ENCODE measurements around the gene OR1M1. TPM values are rescaled to one million over a fixed set of nuclear protein-coding genes. Genes with fewer than 3 reads are reported as not detected.
A peak's percentile ranks its signal among the peaks of the same experiment; 100 is the strongest.
"Not testable (repeated sequence)": the region's sequence is repeated elsewhere in the genome, so short reads cannot be mapped to it uniquely, and the experiment has no call there.

OR1M1 gene
- polyA plus RNA-seq, 2 of the 4 experiments (the other 2 are of a cell fraction): not detected

DNA sequence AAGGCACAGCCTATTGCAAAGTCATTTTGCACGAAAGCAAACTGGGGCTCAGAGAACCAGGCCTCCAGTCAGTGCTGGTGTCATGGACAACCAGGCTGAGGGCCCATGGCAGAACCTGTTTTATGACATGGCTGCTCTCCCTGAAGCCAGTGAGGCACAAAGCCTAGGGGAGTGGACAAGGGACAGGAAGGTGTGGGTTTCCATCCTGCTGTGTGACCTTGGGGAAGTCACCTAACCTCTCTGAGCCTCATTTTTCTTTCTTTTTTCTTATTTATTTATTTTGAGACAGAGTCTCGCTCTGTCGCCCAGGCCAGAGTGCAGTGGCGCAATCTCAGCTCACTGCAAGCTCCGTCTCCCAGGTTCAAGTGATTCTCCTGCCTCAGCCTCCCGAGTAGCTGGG is 15.1 kb upstream of the OR1M1 start:
- not testable (repeated sequence) for H3K9me3 ChIP-seq

GRCh38 chr19:9073806-9074205 is 13.1 kb upstream of the OR1M1 start:
- peaks cover 37% of the 10 kb centered on the region for H3K4me1 ChIP-seq
- no peak overlapping the region for H3K4me2 ChIP-seq
- H3K27ac ChIP-seq: peak overlapping the region; percentile 82 to 92
- DNase-seq (ENCODE audit: low read depth in 1 of 2, low spot score in 1 of 2) (no peak), ATAC-seq (no peak), FAIRE-seq (no peak)
- H3K9me3 ChIP-seq: no peaks in the 10 kb centered on the region
- CTCF ChIA-PET: no interaction called here
- 84% methylated on average over 6 of the region's 6 CpGs for WGBS (ENCODE audit: missing lambda C conversion rate)
- TF ChIP-seq ZSCAN20 (CRISPR knock-in tag; IDR thresholded peaks at IDR 0.05) (no peak), POLR2AphosphoS2 (conservative IDR thresholded peaks at IDR 0.05; ENCODE audit: low read length) (no peak), FOXS1 (CRISPR knock-in tag; IDR thresholded peaks at IDR 0.05) (no peak), BCL3 (IDR thresholded peaks at IDR 0.05) (no peak), HEYL (CRISPR knock-in tag; IDR thresholded peaks at IDR 0.05) (no peak)
- TF ChIP-seq, protein P1, sequence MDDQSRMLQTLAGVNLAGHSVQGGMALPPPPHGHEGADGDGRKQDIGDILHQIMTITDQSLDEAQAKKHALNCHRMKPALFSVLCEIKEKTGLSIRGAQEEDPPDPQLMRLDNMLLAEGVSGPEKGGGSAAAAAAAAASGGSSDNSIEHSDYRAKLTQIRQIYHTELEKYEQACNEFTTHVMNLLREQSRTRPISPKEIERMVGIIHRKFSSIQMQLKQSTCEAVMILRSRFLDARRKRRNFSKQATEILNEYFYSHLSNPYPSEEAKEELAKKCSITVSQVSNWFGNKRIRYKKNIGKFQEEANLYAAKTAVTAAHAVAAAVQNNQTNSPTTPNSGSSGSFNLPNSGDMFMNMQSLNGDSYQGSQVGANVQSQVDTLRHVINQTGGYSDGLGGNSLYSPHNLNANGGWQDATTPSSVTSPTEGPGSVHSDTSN (IDR thresholded peaks at IDR 0.05): no peak
- POLR2A ChIA-PET: no interaction called here
- no peak overlapping the region for H3K4me3 ChIP-seq

More for the DNA sequence above, 15.1 kb upstream of the OR1M1 start:
- H3K4me2 ChIP-seq; POLR2A ChIA-PET; H3K4me3 ChIP-seq; ATAC-seq; FAIRE-seq; DNase-seq (ENCODE audit: low read depth in 1 of 2, low spot score in 1 of 2); CTCF ChIA-PET: not testable (repeated sequence)
- peak overlapping the region in 1 of 2 experiments; percentile 79; a peak in 3 of 6 replicates for H3K27ac ChIP-seq
- H3K4me1 ChIP-seq: peaks cover 34% of the 10 kb centered on the region
- WGBS (ENCODE audit: missing lambda C conversion rate): 94% methylated on average over 6 of the region's 6 CpGs
- TF ChIP-seq CHD4 (IDR thresholded peaks at IDR 0.05; ENCODE audit: borderline replicate concordance) (peak; percentile 43; the same call in 1 of the 2 replicates), ZFP36 (IDR thresholded peaks at IDR 0.05; ENCODE audit: borderline replicate concordance, partially characterized antibody) (peak; percentile 27), HDAC2 (IDR thresholded peaks at IDR 0.05) (peak; percentile 42; the same call in 1 of the 2 replicates)

DNA sequence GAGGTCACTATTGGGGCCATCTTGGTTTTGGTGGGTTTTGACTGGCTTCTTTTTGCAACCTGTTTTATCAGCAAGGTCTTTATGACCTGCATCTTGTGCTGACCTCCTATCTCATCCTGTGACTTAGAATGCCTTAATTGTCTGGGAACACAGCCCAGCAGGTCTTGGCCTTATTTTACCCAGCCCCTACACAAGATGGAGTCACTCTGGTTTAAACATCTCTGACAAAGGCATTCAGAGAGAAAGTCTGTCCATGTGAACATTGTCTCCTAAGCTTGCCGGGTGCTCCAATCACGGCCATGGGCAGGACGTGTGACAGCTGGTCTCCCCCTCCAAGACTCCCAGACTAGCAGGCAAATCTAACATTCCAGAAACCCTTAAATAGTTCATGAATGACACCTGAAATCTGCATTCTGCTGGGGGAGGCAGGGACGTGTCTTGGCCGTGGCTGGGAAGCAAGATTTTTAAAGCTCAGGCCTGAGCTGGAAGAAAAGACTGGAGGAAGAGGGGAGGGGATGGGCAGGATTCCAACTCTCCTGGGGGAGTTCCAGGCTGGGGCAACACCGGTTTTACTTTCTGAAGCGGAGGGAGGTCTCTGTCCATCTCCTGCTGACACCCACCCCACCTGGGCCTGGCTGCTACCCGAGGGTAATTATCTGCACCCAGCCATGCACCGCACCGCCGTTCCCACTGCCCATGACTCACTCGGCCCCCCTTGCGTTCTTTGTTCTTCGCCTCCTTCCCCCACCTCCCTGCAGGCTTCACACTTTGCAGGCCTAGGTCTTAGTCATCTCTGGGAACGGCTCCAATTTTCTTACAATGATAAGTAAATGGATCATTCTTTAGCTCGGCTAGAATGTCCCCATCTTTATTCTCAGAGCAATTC is 11.6 kb upstream of the OR1M1 start:
- peak overlapping the region; percentile 82 to 92 for H3K27ac ChIP-seq
- H3K9me3 ChIP-seq: no peaks in the 10 kb centered on the region
- ChIA-PET POLR2A (interaction anchor here (0.5 to 1.6 kb wide), 8 partner anchors 17 to 464 kb away, joined by 3 to 9 read pairs (median 3); partner anchors contain the start of genes MBD3L1 and ZNF558), CTCF (interaction anchor here (0.6 kb wide), 1 partner anchor 715 kb away, joined by 3 read pairs; no protein-coding TSS in a partner anchor)
- peaks cover 29% of the 10 kb centered on the region for H3K4me1 ChIP-seq
- FAIRE-seq (no peak), DNase-seq (ENCODE audit: low read depth in 1 of 2, low spot score in 1 of 2) (peak; percentile 95 to 97), ATAC-seq (peak; percentile 95 to 98)
- peak overlapping the region; percentile 44 for H3K4me2 ChIP-seq
- WGBS (ENCODE audit: missing lambda C conversion rate): 2% methylated on average over 16 of the region's 16 CpGs
- no peak overlapping the region for H3K4me3 ChIP-seq
- TF ChIP-seq MAFK (IDR thresholded peaks at IDR 0.05; ENCODE audit: partially characterized antibody): no peak
- peak; percentile 99 for TF ChIP-seq HOXB5 (CRISPR knock-in tag; IDR thresholded peaks at IDR 0.05)
- TF ChIP-seq, protein P2, sequence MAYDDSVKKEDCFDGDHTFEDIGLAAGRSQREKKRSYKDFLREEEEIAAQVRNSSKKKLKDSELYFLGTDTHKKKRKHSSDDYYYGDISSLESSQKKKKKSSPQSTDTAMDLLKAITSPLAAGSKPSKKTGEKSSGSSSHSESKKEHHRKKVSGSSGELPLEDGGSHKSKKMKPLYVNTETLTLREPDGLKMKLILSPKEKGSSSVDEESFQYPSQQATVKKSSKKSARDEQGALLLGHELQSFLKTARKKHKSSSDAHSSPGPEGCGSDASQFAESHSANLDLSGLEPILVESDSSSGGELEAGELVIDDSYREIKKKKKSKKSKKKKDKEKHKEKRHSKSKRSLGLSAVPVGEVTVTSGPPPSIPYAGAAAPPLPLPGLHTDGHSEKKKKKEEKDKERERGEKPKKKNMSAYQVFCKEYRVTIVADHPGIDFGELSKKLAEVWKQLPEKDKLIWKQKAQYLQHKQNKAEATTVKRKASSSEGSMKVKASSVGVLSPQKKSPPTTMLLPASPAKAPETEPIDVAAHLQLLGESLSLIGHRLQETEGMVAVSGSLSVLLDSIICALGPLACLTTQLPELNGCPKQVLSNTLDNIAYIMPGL (CRISPR knock-in tag; IDR thresholded peaks at IDR 0.05; ENCODE audit: borderline replicate concordance): peak; percentile 95
- TF ChIP-seq NPAS2 (CRISPR knock-in tag; IDR thresholded peaks at IDR 0.05; ENCODE audit: borderline replicate concordance): peak; percentile 72
- TF ChIP-seq TP53 (CRISPR knock-in tag; IDR thresholded peaks at IDR 0.05): peak; percentile 98
- peak; percentile 31; the same call in 1 of the 2 replicates for TF ChIP-seq EHMT2 (IDR thresholded peaks at IDR 0.05; ENCODE audit: low read depth)
- peak in 1 of 2 experiments; percentile 61; a peak in 3 of 5 replicates for TF ChIP-seq RAD21 (conservative IDR thresholded peaks at IDR 0.05 in 1 of 2, IDR thresholded peaks at IDR 0.05 in 1 of 2)
- no peak for TF ChIP-seq ESRRA (IDR thresholded peaks at IDR 0.05; ENCODE audit: borderline replicate concordance, low read length)
- peak; percentile 94 for TF ChIP-seq RARB (CRISPR knock-in tag; IDR thresholded peaks at IDR 0.05)
- TF ChIP-seq, protein P3, sequence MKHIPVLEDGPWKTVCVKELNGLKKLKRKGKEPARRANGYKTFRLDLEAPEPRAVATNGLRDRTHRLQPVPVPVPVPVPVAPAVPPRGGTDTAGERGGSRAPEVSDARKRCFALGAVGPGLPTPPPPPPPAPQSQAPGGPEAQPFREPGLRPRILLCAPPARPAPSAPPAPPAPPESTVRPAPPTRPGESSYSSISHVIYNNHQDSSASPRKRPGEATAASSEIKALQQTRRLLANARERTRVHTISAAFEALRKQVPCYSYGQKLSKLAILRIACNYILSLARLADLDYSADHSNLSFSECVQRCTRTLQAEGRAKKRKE (CRISPR knock-in tag; IDR thresholded peaks at IDR 0.05; ENCODE audit: low read depth): peak; percentile 99
- TF ChIP-seq ZNF302 (CRISPR knock-in tag; IDR thresholded peaks at IDR 0.05): peak; percentile 99
- peak; percentile 88 for TF ChIP-seq TFCP2L1 (CRISPR knock-in tag; IDR thresholded peaks at IDR 0.05)
- peak; percentile 93 for TF ChIP-seq GATA3 (IDR thresholded peaks at IDR 0.05; ENCODE audit: borderline replicate concordance)
- TF ChIP-seq, protein P1 (IDR thresholded peaks at IDR 0.05): peak; percentile 71
- peak; percentile 93 for TF ChIP-seq JUNB (IDR thresholded peaks at IDR 0.05)
- TF ChIP-seq ZSCAN20 (CRISPR knock-in tag; IDR thresholded peaks at IDR 0.05): peak; percentile 97
- no peak for TF ChIP-seq ZFP36 (IDR thresholded peaks at IDR 0.05; ENCODE audit: borderline replicate concordance, partially characterized antibody)
- TF ChIP-seq FOXS1 (CRISPR knock-in tag; IDR thresholded peaks at IDR 0.05): peak; percentile 97
- TF ChIP-seq JUN (IDR thresholded peaks at IDR 0.05): peak; percentile 82 to 95
- TF ChIP-seq CEBPB (IDR thresholded peaks at IDR 0.05): peak in 1 of 2 experiments; percentile 62; a peak in 2 of 4 replicates

All from A549 (cell line).